HG03521 (cell line): ENCODE data around the gene TBKBP1.

ENCODE experiments used
- ATAC-seq: cut with Tn5 transposase; IDR thresholded peaks from one replicate; pipeline ENCODE4 v1.9.1; 2021; ENCODE audit warnings: mild to moderate bottlenecking, moderate library complexity; ENCODE audit not compliant: unreplicated experiment

The TBKBP1 gene

GRCh38 chr17:47712330-47713023 lies 18.5 kb downstream of the TBKBP1 start:
- ATAC-seq = no peak

GRCh38 chr17:47713980-47714700 lies 20.2 kb downstream of the TBKBP1 start:
- no peak for ATAC-seq

- no peak for ATAC-seq
Observed at GRCh38 chr17:47714773-47715396, 20.9 kb downstream of the TBKBP1 start.

- no peak for ATAC-seq
Observed at GRCh38 chr17:47715669-47716325, 21.8 kb downstream of the TBKBP1 start.

- no peak for ATAC-seq
Observed at GRCh38 chr17:47716375-47716774, 22.4 kb downstream of the TBKBP1 start.

GRCh38 chr17:47717261-47717697 lies 23.3 kb downstream of the TBKBP1 start:
- no peak for ATAC-seq

GRCh38 chr17:47717979-47718621 lies 24.1 kb downstream of the TBKBP1 start:
- ATAC-seq = no peak

- no peak for ATAC-seq
Observed at GRCh38 chr17:47718634-47719405, 24.9 kb downstream of the TBKBP1 start.

- no peak for ATAC-seq
Observed at GRCh38 chr17:47719411-47720152, 25.6 kb downstream of the TBKBP1 start.

GRCh38 chr17:47720196-47720595 lies 26.2 kb downstream of the TBKBP1 start:
- no peak for ATAC-seq

- ATAC-seq = no peak
Observed at GRCh38 chr17:47720754-47721533, 27.0 kb downstream of the TBKBP1 start.

GRCh38 chr17:47721725-47722124 lies 27.8 kb downstream of the TBKBP1 start:
- ATAC-seq = no peak

- ATAC-seq = no peak
Observed at GRCh38 chr17:47724705-47725104, 30.7 kb downstream of the TBKBP1 start.

- ATAC-seq = no peak
Observed at GRCh38 chr17:47725446-47726111, 31.6 kb downstream of the TBKBP1 start.

- ATAC-seq = no peak
Observed at GRCh38 chr17:47726796-47727703, 33.1 kb downstream of the TBKBP1 start.

GRCh38 chr17:47727704-47728036 lies 33.7 kb downstream of the TBKBP1 start:
- no peak for ATAC-seq

GRCh38 chr17:47728214-47728877 lies 34.4 kb downstream of the TBKBP1 start:
- no peak for ATAC-seq
